SU-DHL-6 (cell line): ENCODE measurements around the gene DIAPH2.

ENCODE experiments used
- EZH2phosphoT487 ChIP-seq: fragments of 200-600 bp; sonication (generic), shearing (Covaris generic); conservative IDR thresholded peaks from 2 replicates; pipeline ENCODE4 v1.6.1; 2018; ENCODE audit warnings: mild to moderate bottlenecking, antibody characterized with exemption, low read length, moderate library complexity, mixed read lengths
- TF ChIP-seq, protein P1 (sequence below): fragments of 200-600 bp; sonication (generic); IDR thresholded peaks from one replicate; pipeline ENCODE4 v1.5.1; 2017; ENCODE audit warnings: antibody characterized with exemption, mild to moderate bottlenecking, low read length, moderate library complexity; ENCODE audit not compliant: insufficient read depth, poor library complexity, severe bottlenecking

DNA sequence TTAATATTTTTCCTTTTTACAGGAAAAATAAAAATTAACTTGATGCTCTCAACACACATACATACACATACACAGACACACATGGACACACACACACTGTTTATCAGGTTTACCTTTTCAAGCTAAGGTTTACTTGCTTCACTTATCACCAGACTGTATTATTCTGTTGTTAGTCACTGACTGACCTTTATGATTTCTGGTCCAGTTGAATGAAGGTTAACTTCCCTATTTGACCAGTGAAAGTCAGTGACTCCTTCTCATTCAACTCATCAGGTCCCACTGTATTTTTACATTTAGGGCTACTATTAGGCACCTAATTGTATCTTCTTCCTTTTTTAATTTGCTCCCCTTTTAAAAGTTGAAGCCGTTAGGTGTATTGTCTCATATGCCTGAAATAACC is 16.0 kb downstream of the DIAPH2 start:
- TF ChIP-seq, protein P1, sequence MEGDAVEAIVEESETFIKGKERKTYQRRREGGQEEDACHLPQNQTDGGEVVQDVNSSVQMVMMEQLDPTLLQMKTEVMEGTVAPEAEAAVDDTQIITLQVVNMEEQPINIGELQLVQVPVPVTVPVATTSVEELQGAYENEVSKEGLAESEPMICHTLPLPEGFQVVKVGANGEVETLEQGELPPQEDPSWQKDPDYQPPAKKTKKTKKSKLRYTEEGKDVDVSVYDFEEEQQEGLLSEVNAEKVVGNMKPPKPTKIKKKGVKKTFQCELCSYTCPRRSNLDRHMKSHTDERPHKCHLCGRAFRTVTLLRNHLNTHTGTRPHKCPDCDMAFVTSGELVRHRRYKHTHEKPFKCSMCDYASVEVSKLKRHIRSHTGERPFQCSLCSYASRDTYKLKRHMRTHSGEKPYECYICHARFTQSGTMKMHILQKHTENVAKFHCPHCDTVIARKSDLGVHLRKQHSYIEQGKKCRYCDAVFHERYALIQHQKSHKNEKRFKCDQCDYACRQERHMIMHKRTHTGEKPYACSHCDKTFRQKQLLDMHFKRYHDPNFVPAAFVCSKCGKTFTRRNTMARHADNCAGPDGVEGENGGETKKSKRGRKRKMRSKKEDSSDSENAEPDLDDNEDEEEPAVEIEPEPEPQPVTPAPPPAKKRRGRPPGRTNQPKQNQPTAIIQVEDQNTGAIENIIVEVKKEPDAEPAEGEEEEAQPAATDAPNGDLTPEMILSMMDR, result no peak
- no peak for TF ChIP-seq EZH2phosphoT487
